ENCODE results near the gene PEX1.
"Not testable (repeated sequence)": the region's sequence is repeated elsewhere in the genome, so short reads cannot be mapped to it uniquely, and the experiment has no call there.

The PEX1 gene

DNA sequence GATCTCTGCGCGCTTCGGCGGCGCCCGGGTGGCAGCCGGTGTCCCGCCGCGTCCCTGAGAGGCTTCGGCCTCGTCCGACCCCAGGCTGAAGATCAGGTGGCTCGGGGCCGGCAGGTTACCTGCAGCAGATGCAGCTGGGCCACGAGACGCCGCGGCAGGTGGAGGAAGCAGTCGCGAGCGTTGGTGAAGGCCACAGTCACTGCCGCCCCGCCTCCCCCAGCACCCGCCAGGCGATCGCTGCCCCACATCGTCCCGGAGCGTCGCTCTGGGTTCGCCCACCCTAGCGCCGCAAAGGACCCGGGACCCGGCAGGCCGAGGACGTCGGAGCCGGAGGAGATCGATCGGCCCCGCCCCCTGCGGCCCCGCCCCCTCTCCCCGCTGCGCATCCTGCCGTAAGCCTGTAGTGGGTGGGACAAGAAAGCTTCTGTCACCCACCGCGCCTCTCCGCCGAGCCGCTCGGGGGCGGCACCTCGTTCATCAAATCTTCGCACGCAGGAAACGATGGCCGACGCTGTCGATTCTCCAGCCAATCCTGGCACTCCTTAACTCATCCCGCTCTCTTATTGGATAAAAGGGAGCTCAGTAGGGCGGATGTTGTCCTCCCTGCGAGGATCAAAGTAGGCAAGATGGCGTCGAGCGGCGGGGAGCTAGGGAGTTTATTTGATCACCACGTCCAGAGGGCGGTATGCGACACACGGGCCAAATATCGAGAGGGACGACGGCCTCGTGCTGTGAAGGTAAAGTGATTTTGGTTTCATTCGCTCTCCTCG is at the start of gene PEX1, which contains the start of gene RBM48:
TSS of gene PEX1 (minus strand) at position 333 of the 770 bp plus-strand sequence. CDS start at position 248, 85 bp downstream.
TSS of gene RBM48 (plus strand) at position 608 of the 770 bp plus-strand sequence. CDS start at position 627, 19 bp downstream.
- DNase-seq (ENCODE audit: low spot score): peak; percentile 99

GRCh38 chr7:92576296-92576695 is 48.0 kb upstream of the PEX1 start:
- no peak for DNase-seq (ENCODE audit: low spot score)

DNA sequence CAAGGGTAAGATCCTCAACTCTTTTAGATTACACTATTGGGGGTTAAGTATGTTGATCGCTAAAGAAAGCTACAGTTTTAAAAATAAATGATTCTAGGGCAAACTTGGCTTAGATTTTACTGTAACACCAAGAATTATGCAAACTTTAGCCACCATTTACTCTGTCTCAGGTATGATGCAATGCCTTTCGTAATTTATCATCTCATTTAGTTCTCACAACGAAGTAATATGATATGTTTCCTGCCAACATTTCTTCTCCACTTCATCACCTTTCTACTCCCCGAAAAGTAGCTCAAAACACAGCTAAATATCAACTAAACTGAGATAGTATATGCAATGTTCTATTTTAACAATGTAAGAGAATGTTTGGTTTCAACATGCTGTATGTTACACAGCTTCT is 40.8 kb upstream of the PEX1 start:
- DNase-seq (ENCODE audit: low spot score): no peak

GRCh38 chr7:92567460-92567859 is 39.1 kb upstream of the PEX1 start:
- DNase-seq (ENCODE audit: low spot score): peak; percentile 10

DNA sequence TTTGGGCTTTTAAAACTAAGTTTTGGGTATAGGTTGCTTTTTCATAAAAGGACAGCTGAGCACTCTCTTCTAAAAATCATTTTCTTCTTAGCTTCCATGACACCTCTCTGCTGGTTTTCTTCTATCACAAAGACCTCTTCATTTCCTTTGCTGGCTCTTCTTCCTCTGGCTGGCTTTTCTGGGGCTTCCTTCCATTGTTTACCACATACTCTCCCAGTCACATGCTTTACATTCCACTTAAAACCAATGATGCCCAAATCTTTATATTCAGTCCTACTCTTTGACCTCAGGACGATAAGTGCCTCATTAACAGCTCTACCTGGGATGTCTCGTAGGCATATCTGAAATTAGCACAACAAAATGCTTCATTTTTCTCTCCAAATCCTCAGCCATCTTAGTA is 35.0 kb upstream of the PEX1 start:
- no peak for DNase-seq (ENCODE audit: low spot score)

DNA sequence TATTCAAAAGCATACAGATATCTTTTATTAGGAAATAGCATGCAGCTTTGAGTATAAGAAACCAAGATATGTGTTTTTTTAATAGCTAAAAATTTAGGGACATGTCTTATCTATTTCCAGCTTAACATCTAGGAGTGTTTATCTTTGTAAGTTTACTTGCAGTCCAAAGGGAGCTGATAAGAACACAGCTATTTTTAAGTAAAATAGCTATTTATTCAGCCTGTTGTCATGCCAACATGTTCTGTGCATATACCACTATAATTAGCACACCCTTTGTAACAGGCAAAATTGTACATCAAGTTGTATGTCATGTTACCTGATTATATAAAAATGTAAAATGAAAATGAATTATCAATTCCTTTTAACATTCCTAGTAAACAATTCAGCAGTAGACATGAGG is 32.3 kb upstream of the PEX1 start:
- DNase-seq (ENCODE audit: low spot score): no peak

GRCh38 chr7:92557808-92558362 is 29.6 kb upstream of the PEX1 start:
- DNase-seq (ENCODE audit: low spot score): no peak

DNA sequence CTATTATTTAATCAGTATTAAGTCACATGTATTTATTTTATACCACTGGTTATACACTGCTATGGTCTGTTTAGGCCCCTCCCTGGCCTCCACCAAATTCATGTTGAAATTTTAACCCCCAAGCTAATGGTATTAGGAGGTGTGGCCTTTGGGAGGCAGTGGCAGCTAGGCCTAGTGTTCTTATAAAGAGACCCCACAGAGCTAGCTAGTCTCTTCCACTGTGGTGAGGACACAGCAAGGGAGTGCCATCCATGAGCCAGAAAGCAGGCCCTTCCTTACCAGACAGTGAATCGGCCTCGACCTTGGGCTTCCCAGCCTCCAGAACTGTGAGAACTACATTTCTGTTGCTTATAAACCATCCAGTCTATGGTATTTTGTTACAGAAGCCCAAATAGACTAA is 28.9 kb upstream of the PEX1 start:
- no peak for DNase-seq (ENCODE audit: low spot score)

GRCh38 chr7:92550194-92550593 is 21.9 kb upstream of the PEX1 start:
- no peak for DNase-seq (ENCODE audit: low spot score)

GRCh38 chr7:92547579-92547978 is 19.3 kb upstream of the PEX1 start:
- no peak for DNase-seq (ENCODE audit: low spot score)

DNA sequence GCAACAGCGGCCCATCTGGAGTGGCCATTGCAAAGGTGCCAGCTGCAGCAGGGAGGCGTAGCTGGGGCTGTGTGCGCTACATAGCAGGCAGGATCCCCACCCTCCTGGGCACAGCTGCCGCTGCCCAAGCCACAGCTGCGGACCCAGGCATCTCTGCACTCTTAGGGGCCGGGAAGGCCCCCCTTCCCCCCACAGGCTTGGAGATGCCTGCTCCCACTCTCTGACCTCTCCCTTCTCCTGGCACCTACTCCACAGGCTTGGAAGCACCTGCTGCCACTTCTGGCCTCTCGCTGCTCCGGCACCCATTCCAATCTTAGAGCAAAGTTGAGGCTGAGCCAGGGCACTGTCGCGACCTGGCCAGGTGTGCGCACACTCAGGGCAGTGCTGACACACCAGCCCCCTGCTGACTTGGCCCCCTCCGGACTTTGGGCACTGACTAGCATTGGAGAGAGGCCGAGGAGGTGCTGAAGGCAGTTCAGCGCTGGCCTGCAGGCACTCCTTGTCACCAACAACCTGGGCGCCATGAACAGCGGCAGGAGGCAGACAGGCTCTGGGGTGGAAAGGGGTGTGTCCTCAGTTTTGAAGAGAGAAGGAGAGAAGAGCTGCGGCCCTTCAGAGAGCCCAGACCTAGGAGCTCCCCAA is 18.7 kb upstream of the PEX1 start:
- DNase-seq (ENCODE audit: low spot score): no peak

DNA sequence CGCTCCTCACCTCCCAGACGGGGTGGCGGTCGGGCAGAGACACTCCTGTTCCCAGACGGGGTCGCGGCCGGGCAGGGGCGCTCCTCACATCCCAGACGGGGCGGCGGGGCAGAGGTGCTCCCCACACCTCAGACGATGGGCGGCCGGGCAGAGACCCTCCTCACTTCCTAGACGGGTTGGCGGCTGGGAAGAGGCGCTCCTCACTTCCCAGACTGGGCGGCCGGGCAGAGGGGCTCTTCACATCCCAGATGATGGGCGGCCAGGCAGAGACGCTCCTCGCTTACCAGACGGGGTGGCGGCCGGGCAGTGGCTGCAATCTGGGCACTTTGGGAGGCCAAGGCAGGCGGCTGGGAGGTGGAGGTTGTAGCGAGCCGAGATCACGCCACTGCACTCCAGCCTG is 16.8 kb upstream of the PEX1 start:
- not testable (repeated sequence) for DNase-seq (ENCODE audit: low spot score)

- DNase-seq (ENCODE audit: low spot score): not testable (repeated sequence)
Measured at GRCh38 chr7:92543542-92543941, 15.2 kb upstream of the PEX1 start.

DNA sequence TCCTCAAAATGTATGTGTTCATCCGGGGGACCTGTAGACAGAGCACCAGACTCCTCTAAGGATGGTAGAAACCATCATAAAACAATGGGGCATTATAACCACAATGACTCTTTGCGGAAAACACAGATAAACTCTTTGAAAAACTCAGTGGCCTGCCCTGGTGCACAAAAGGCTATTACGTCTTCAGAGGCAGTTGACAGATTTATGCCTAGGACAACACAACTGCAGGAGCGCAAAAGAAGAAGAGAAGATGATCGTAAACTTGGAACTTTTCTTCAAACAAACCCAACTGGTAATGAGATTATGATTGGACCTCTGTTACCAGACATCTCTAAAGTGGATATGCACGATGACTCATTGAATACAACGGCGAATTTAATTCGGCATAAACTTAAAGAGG is 6.3 kb upstream of the PEX1 start:
- DNase-seq (ENCODE audit: low spot score): no peak

- no peak for DNase-seq (ENCODE audit: low spot score)
Measured at GRCh38 chr7:92528958-92529264, 591 bp upstream of the PEX1 start.

- DNase-seq (ENCODE audit: low spot score): peak; percentile 46
Measured at GRCh38 chr7:92527300-92528187, 776 bp downstream of the PEX1 start.

DNA sequence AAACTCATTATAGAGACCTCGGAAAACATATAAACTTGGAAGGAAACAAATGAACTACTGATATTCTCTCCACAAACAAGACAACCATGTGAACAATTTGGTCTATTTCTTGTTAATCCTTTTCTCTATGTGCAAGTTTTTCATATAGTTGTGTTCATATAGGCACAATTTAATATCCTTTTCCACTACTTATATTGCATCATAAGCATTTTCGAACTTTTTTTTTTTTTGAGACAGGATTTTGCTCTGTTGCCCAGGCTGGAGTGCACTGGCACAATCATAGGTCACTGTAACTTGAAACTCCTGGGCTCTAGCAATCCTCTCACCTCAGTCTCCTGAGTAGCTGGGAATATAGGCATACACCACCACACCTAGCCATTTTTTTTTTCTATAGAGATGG is 5.2 kb downstream of the PEX1 start:
- DNase-seq (ENCODE audit: low spot score): no peak

- DNase-seq (ENCODE audit: low spot score): no peak
Measured at GRCh38 chr7:92520024-92520423, 8.3 kb downstream of the PEX1 start.

- DNase-seq (ENCODE audit: low spot score): no peak
Measured at GRCh38 chr7:92517631-92518030, 10.7 kb downstream of the PEX1 start.

DNA sequence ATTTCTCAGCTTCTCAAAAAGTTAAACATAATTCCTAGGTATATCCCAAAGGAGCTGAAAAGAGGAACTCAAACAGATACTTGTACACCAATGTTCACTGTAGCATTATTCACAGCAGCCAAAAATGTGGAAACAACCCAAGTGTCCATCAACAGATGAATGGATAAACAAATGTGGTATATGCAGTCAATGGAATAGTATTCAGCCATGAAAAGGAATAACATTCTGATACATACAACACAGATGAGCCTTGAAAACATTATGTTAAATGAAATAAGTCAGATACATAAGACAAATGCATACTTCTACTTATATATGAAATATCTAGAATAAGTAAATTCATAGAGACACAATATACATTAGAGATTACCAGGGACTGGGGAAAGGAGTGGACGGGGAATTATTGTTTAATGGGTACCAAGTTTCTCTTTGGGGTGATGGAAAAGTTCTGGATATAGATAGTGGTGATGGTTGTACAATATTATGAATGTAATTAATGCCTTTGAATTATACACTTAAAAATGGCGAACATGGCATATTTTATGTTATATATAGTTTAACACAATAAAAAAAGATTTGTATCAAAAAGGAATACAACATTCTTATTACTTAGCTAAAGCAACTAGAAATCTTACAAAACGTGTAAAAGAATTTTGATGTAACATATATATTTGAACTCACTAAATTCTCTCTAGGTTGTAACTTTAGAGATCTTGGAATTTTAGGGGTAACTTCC is 15.0 kb downstream of the PEX1 start:
- no peak for DNase-seq (ENCODE audit: low spot score)

DNA sequence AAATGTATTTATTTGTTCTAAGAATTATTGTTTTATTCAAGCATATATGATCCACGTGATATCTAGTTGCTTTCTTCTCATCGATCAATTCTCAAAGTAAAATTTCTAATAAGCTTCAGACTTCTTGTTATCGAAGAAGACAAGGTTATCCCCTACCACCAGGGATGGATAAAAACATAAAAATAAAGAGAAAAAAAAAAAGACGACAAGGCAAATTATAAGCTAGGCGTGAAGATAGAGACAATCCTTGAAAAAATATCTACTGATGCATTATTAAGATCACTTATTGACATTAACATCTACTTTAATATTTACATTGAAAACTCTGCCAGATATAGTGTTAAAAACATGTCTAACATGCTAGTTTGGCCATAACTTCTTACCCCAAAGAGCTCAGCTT is 19.4 kb downstream of the PEX1 start:
- no peak for DNase-seq (ENCODE audit: low spot score)

- no peak for DNase-seq (ENCODE audit: low spot score)
Measured at GRCh38 chr7:92506363-92506762, 22.0 kb downstream of the PEX1 start.

Data from kidney capillary endothelial cell (primary cell).